Measurements from ENCODE around the gene ATP8A2.

DNA sequence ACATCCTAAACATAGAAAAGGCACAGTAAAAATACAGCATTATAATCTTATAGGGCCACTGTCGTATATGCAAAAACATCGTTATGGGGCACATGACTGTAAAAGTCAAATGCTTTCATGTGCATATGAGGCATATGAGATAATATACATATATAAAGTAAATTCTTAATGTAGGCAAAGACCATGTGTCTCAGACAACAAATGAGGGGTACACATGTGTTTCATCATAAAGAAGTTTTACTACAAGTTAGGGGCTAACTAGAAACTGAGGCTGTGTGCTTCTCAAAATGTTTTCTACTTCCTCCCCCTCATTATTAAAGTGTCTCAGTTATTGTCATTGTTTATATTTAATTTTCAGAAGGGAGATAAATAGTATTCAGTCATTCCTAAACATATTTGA, 370.4 kb downstream of the ATP8A2 start:
- TF ChIP-seq EZH2 (IDR thresholded peaks at IDR 0.05; ENCODE audit: borderline replicate concordance, insufficient read depth, low read length, poor library complexity, severe bottlenecking), result no peak
- TF ChIP-seq, protein P1, sequence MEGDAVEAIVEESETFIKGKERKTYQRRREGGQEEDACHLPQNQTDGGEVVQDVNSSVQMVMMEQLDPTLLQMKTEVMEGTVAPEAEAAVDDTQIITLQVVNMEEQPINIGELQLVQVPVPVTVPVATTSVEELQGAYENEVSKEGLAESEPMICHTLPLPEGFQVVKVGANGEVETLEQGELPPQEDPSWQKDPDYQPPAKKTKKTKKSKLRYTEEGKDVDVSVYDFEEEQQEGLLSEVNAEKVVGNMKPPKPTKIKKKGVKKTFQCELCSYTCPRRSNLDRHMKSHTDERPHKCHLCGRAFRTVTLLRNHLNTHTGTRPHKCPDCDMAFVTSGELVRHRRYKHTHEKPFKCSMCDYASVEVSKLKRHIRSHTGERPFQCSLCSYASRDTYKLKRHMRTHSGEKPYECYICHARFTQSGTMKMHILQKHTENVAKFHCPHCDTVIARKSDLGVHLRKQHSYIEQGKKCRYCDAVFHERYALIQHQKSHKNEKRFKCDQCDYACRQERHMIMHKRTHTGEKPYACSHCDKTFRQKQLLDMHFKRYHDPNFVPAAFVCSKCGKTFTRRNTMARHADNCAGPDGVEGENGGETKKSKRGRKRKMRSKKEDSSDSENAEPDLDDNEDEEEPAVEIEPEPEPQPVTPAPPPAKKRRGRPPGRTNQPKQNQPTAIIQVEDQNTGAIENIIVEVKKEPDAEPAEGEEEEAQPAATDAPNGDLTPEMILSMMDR (IDR thresholded peaks at IDR 0.05; ENCODE audit: poor library complexity, severe bottlenecking), result no peak
